Measurements from ENCODE around the gene NISCH.

DNA sequence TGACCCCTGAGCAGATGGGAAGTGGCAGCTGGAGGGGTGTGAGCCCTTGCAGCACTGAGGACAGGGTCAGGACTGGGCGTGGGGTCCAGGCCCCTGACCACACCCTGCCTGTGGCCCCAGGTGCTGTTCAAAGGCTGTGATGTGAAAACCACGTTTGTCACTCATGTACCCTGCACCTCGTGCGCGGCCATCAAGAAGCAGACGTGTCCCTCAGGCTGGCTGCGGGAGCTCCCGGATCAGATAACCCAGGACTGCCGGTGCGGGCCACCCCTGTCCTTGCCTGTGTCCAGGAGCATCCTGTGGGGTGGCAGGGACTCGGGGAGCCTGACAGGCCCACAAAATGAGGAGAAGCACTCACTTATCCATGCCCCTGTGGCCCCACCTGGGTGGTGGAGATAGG, 45.6 kb downstream of the NISCH start:
- TF ChIP-seq BHLHE40 (IDR thresholded peaks at IDR 0.05; ENCODE audit: borderline replicate concordance): no peak
- TF ChIP-seq, protein P1, sequence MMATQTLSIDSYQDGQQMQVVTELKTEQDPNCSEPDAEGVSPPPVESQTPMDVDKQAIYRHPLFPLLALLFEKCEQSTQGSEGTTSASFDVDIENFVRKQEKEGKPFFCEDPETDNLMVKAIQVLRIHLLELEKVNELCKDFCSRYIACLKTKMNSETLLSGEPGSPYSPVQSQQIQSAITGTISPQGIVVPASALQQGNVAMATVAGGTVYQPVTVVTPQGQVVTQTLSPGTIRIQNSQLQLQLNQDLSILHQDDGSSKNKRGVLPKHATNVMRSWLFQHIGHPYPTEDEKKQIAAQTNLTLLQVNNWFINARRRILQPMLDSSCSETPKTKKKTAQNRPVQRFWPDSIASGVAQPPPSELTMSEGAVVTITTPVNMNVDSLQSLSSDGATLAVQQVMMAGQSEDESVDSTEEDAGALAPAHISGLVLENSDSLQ (IDR thresholded peaks at IDR 0.05): no peak
- no peak for TF ChIP-seq SP1 (IDR thresholded peaks at IDR 0.05)
- no peak for TF ChIP-seq ZNF384 (IDR thresholded peaks at IDR 0.05)
- no peak for TF ChIP-seq L3MBTL2 (conservative IDR thresholded peaks at IDR 0.05)
- TF ChIP-seq SUZ12 (IDR thresholded peaks at IDR 0.05): no peak
- TF ChIP-seq ARNT (IDR thresholded peaks at IDR 0.05): no peak
- TF ChIP-seq FOXA1 (IDR thresholded peaks at IDR 0.05): no peak

Measured in HEK293T (cell line).